NCI-H2081 treated with DMSO at 0.1 percent for 48 hours (cell line): Measurements from ENCODE around the gene SKOR2.
"Not testable (repeated sequence)": the region's sequence is repeated elsewhere in the genome, so short reads cannot be mapped to it uniquely, and the experiment has no call there.

Source experiments
- DNase-seq: peaks from one replicate; lab custom pipeline; 2025; lab: John Stamatoyannopoulos, UW

SKOR2 gene

DNA sequence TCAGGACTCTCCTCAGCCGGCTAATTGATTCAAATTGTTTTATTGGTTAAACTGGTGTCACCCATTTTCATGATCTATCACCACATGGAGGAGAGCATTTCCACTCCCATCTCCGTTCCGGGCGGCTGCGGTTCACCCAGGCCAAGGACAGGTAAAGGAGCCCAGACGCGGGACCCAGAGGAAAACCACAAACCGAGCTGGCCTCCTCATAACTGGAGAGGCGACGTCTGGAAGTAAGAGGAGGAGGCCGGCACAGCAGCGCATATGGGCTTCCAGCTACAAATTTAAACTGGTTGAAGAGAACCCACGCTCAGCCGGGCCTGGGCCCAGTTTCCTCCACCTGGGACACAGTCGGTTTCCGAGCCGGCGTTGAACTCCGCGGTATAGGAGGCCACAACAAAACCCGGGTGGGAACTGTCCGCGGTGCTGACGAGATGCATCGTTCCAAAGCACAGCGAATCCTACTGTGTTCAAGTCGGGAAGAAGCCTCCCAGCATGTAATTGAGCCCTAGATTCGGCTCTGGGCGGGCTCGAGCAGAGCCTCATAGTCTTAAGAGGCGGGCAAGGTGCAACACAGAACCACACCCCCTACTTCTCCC, 3.0 kb upstream of the SKOR2 start:
- DNase-seq: no peak

DNA sequence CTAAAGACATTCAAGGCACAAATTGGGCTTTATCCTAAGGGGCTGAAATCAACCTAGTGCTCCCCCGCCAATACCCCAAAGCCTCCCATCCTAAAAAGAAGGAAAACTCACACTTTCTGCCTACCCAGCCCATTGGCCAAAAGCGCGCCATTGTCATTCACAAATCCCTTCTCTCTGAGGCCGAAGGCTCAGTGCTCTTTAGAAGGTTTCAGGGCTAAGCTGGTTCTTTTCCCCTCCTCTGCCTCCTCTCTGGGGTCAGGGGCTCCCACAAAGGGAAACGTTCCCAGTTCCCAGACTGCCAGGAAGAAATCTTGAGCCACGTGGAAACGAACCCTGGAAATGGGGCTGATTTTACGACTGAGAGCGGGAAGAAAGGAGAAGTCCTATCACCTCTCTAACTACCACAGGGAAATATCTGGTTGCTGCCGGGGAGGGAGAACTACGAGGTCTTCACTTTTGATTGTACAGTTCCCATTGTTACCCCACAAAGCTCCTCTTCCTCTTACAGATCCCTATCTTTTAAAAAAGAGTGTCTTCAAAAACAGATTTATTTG, 1.7 kb upstream of the SKOR2 start:
- no peak for DNase-seq

DNA sequence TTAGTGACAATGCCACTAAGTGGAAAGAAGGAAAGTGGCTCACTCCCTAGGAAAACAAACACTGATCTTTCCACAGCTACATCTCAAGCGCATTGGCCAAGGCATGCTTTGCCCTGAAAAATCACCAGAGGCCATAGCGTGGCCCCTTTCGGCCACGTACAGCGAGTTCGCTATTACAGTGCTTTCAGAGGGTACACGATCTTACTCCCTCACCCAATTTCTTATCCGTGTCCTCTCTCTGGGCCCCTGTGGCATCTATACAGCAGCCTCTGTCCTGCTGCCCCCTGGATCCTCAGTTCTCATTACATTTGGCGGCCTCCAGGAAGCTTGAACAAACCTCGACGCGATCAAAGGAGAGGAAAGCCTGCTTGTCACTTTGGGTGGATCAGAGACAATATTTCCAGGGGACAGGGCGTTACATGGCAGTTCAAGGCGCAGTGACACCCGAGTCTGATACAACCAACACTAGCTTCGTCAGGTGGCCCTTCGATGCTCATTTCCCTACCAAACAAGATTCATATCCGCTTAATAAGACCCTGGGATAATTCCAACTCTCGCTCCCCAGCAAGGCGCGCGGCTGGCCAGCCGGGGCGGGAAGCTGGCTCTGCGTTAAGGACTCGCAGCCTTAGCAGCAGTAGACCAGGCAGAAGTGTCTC, 941 bp downstream of the SKOR2 start:
- DNase-seq: no peak

DNA sequence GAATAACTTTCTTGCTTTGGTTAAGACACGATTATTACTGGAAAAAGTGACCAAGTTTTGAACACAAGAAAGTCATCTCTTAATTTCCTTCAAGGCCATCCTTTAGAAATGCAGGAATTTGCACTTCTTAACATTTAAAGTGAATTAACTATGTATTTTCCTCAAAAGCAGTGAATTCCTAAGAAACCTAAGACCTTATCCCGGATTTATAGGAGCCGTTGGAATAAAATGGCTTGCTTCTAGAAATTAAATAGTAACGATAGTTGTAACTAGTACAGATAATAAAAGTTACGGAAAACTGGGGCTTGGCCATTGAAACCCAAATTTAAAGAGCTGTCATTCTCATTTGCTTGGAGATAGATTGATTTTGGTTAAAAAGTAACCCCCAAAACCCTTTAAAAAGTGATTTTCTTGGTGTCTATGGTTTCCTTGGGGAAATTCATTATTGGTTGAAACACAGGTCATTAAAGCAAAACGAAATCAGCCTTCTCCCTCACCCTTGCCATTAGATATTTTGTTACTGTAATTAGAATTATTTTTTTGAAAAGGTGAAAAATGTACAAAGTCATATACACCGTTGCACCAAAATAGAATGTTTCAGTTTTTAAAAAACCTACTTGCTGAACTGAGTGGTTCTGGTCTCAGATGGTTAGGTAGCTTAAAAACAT, 2.0 kb downstream of the SKOR2 start:
- no peak for DNase-seq

DNA sequence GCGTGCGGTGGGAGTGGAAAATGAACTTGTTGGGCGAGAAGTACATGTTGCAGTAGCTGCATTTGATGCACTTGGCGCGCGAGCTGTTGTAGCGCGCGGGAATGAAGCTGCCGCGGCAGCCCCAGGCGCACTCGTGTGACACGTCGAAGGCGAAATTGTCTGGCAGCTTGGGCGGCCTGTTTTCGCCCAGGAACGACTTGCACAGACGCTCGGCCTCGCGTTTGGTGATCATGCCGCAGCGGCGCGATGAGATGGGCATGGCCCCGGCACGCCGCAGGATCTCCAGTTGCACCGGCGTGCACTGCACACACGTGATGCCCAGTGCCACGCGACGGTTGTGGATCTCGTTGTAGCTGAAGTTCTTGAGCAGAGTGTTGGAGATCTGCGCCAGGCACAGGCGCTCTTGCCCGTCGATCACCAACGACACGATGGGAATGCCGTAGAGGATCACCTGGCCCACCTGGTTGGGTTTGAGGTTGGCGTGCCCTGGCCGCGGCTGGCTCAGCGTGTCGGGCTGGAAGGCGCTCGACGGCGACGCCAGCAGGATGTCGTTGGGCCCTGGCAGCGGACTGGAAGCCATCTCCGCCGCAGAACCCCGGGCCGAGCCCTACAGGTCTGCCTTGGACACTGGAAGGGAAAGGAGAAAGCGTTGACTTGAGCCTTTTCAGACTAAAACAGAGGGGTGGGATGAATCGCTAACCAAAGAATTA, 2.7 kb downstream of the SKOR2 start:
- DNase-seq: no peak

DNA sequence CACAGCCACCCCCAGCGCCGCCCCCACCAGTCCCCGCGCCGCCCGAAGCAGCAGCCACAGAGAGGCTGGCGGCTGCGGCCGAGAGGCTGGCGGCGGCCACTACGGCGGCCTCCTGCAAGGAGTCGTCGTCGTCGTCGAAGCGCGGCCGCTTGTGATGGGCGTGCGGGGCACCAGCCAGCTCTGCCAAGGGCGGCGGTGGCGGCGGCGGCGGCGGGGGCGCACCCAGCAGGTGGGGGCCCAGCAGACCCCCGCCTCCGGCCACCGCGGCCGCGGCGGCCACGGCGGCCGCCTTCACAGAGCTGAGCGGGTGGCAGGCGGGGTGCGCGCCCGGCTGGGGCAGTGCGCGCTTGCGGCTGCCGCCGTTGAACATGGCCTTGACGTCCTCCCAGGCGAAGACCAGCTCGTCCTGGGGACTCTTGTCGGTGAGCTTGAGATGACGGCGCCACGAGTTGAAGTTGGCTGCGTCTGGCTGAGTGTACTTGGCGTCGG, 3.3 kb downstream of the SKOR2 start:
- no peak for DNase-seq

DNA sequence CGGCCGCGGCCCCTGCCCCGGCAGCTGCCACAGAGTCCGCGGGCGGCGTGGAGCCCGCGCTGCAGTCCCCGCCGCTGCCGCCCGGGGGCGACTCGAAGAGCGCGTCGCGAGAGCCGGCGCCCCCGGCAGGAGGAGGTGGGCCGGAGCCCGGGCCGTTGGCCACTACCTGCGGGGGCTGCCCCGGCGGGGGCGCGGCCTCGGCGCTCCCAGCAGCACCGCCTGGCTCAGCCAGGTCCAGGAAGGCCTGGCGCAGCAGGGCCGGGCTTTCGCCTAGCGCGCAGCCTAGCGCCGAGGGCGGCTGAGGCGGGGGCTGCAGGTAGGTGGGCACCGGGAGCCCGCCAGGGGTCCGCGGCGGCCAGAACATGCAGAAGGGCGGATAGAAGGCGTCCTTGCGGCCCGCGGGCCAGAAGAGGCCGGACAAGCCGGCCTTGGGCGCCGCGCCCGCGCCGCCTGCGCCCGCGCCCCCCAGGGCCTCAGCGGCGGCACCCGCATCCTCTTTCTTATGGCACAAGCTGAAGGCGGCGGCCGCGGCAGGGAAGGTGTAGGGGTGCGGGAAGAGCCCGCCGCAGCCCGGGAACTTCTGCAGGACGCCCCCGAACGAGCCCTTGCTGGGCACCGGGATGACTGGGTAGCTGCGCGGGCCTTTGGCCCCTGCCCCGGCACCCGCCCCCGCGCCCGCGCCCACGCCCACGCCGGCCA, 3.9 kb downstream of the SKOR2 start:
- DNase-seq: no peak

DNA sequence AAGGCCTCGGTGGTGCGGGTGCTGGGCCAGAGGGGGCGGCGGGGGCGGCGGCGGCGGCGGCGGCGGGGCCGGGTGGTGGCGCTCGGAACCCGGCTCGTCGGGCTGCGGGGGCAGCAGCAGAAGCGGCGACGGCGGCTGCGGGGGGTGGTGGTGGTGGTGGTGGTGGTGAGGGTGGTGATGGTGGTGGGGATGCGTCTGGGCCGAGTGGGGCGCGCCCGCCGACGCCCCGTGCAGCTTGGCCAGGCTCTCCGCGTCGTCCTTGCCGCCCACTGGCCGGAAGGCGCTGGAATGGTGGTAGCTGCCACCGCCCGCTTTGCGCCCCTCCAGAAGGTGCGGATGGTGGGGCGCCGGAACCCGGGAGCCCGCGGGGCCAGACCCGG, 4.4 kb downstream of the SKOR2 start:
- DNase-seq: no peak

DNA sequence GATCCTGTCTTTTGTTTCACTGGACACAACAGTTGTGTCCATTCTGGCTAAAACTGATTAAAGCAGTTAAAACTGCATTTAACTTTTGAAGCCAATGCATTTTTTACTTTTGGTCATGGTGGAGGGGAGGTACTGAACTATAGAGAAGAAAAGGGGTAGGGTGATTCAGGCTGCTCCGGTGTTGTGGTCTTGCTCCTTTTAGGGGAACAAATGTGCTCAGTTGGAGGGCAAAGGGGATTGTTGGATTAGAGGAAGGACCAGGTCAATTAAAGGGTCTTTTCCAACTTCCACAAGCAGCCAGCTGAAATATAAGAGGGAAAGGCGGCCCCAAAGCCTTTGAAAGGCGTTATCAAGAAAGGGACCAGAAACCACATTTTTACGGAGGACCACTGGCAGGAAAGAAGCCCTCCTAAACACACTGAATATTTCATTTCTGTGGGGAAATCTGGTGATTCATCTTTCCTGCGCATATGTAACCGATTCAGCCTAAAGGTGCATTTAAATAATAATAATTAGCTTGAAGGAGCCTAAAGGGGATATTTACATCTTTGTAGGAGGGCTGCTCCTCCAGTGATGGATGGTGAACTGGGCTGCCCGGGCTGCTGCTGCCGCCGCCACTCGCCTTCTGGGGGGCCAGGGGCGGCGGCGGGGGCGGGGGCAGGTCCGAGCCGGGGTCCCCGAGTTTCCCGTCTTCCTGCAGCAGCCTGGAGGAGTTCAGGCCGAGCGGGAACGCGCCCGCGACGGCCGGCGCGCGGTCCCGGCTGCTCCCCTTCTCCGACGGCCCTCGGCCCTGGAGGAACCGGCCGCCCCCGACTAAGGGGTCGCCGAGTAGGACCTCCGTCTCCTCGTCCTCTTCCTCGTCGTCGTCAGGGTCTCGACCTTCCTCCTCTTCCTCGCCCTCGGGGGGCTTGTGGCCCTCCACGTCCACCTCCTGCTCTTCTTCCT, 5.2 kb downstream of the SKOR2 start:
- no peak for DNase-seq

DNA sequence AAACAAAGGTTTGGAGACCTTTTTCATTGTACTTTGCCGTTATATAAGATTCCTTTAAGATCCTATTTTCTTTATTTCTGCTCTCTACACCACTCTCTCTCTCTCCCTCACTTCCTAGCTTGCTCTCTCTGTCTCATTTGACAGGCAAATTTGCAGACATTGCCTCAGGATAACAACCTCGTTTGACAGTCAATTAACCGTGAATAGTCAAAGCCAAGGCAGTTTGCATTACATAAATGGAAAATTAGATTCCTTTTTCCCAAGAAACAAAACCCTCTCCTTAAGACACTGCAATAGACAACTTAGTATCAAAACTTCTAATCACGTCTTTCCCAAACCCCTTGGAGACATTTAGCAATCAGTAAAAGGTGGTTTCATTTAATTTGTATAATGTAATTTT, 7.4 kb downstream of the SKOR2 start:
- DNase-seq: no peak

DNA sequence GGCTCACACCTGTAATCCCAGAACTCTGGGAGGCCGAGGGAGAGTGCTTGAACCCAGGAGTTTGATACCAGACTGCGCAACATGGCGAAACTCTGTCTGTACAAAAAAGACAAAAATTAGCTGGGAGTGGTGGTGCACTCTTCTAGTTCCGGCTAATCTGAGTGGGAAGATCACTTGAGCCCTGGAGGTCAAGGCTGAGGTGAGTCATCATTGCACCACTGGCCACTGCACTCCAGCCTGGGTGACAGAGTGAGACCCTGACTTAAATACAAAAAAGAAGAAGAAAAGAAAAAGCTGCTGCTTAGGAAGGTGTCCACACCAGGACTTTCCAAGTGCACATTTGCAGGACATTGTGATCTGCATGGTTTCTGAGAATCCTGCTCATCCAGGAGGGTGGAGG, 16.4 kb downstream of the SKOR2 start:
- no peak for DNase-seq

DNA sequence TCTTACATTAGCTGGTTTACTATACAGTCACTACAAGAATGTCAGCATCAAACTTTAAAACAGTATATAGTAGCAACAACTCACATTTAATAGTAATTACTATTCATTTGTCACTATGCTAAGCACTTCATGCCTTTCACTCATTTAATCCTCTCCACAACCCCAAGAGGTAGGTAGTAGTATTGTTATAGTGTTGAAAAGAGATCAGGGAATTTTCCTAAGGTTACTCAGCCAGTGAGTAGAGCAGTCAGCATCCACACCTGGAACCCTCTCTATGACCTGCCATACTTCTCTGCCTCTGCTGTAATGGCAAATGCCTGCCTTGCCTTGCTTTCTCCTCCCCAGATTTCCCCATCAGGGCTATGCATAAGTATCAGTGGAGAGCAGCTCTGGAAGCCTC, 24.8 kb downstream of the SKOR2 start:
- no peak for DNase-seq

DNA sequence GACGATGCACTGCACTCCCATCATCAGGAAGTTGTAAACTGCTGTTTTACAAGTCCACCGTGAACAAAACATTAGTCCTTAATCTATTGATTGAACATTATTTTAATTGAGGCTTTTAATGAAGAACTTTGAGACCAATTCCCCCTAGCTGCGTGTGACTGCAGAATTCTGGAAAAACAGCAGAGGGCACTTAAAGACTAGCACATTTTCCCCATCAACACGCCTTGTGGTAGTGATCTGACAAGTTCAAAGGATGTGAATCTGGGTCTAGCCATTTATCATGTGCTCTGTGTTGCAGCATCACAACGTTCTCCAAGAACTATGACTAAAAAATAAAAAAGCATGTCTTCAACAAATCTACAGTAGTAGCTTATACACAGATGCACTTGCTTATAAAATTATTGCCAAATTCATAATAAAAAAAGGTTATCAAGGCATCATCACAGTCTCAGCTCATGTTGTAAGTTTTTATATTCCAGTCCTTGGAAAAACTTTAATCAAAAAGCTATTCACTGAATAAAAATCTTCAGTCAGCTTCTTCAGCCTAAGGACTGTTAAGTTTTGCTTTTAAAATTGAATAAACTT, 35.8 kb downstream of the SKOR2 start:
- no peak for DNase-seq

DNA sequence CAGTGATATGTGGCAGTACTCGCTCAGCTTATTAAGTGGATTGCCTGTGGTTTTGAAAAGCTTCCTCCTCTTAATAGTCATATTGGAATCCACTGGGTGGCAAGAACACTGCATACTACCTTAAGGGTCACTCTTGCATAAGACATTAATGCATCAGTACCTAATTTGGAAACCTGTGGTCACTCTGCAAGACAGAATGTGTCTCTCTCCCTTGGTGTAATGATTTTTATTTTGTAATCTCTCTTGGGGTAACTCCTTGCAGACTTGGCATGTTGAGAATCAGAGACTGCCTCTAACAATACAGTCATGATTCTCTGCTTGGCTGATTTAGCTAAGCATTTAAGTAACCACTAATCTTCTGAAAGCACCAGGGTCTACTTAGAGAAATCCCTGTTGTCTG, 42.3 kb downstream of the SKOR2 start:
- no peak for DNase-seq

DNA sequence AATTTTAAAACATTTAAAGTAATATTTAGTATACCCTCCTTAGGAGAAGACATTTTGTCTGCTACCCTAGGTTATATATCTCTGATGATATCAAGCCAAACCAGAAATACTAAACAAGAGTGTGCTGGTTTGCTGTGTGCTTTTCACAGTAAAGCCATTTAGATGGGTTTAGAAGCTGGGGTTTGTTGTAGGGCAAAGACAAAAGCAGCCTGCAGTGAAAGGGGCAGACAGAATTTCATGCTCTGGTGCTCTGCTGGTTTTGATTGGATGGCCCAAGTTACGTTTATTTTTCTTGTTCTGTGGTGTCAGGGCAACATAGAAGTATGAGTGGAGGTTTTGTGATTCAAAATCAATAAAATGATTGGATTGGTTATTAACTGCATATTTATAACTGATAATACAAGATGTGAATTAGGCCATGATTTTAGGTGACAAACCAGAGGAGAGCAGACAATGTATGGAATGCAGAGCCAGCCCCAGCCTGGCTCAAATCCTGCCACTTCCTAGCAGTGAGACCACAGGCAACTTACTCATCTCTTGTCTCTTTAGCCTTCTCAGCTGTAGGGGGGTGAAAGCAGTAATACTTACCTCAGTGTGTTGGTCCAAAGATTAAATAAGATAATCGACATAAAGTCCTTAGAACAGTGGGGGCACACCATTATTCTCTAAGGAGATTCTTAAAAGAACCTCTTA, 44.4 kb downstream of the SKOR2 start:
- DNase-seq: no peak

DNA sequence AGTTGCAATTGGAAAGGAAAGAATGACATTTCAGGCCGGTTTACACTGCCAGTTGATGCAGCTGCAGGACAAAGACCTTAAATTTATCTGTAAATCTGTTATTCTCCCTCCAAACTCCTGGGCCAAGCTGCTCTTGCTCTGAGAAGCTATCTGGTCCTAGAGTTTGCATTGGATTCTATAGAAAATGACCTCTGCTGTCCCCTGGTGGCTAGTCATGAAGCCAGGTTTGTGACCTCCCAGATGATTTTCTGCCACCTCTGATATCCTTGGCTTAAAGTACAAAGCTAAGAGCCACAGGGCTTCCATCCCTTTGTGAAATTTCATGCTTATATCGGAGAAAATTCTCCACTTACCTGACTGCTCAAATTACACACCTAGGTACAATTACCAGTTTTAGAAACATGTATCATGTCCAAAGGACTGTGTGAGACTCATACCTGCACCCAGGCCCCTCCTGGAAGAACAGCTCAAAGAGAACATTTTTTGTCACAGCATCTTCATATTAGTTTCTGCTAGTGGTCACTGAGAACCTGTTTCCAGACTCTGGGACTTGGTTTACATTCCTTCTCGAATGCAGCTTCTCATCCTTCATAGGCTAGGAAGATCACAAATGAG, 46.4 kb downstream of the SKOR2 start:
- no peak for DNase-seq

DNA sequence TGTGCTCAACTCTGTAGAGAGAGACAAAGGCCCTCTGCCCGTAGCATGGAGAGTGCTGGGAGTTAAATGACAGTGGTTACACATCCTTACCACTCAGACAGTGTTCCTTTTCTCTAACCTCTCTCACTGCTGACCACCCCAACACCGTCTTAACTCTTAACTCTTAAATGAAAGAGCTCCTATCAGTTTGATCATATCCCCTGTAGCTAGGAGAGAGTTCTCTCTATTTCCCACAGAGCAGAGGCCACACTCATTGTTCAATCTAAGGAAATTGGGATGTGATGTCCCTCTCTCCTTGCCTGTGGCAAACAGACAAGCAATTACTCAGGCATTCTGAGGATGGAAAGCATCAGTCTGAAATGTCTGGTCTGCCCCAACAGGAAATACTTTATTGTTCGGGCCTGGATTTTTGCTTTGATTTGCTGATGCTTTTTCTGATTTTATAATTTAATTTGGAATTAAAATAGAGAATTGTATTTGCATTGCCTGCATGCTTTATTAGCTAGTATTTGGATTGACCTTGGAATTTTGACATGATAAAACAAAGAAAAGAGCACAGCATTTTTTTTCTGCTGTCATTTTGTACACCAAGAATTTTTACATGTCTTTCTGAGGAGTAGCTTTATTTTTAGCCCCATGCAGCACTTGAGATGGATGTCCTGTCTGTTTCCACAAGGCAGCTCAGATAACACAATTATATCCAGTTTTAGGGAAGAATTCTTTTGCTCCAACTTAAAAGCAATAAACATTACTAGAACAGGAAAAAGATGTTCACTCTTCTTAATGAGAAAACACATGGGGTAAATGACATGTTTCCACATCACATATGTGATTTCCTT, 47.6 kb downstream of the SKOR2 start:
- no peak for DNase-seq

DNA sequence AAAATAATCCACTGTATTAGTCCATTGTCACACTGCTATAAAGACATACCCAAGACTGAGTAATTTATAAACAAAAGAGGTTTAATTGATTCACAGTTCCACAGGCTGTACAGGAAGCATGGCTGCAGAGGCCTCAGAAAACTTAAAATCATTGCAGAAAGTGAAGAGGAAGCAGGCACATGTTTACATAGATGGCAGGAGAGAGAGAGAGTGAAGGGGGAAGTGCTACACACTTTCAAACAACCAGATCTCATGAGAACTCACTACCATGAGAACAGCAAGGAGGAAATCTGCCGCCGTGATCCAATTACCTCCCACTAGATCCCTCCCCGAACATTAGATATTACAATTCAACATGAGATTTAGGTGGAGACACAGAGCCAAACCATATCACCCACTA, 55.5 kb downstream of the SKOR2 start:
- not testable (repeated sequence) for DNase-seq
